GM19452 (cell line): ENCODE results near the gene IFIT3.
A peak's percentile ranks its signal among the peaks of the same experiment; 100 is the strongest.

Source experiments
- ATAC-seq: cut with Tn5 transposase; IDR thresholded peaks from one replicate; pipeline ENCODE4 v1.9.1; 2021; ENCODE audit not compliant: unreplicated experiment

IFIT3 gene

DNA sequence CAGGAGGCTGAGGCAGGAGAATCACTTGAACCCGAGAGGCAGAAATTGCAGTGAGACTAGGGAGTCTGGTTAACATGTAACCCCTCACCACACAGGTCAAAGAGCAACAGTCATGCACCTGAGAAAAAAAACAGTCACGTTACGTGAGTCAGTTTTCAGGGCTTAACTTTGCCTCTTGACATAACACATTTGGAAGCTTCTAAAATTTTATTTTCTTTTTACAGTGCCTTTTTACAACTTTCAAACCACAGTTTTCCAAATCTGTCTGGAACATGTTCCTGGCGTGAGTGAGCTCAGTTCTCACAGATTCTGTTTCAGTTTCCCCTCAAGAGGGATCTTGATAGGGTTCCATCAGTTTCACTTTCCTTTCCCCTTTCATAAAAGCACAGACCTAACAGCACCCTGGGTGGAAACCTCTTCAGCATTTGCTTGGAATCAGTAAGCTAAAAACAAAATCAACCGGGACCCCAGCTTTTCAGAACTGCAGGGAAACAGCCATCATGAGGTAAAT is 4.4 kb downstream of the IFIT3 start:
- peak; percentile 44 for ATAC-seq

GRCh38 chr10:89335226-89335625 is 7.4 kb downstream of the IFIT3 start:
- no peak for ATAC-seq

- no peak for ATAC-seq
Observed at GRCh38 chr10:89336241-89336640, 8.4 kb downstream of the IFIT3 start.

- no peak for ATAC-seq
Observed at GRCh38 chr10:89337484-89337883, 9.7 kb downstream of the IFIT3 start.

DNA sequence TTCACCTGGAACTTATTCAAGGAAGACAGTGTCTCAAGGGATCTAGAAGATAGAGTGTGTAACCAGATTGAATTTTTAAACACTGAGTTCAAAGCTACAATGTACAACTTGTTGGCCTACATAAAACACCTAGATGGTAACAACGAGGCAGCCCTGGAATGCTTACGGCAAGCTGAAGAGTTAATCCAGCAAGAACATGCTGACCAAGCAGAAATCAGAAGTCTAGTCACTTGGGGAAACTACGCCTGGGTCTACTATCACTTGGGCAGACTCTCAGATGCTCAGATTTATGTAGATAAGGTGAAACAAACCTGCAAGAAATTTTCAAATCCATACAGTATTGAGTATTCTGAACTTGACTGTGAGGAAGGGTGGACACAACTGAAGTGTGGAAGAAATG is 10.9 kb downstream of the IFIT3 start:
- ATAC-seq = no peak

GRCh38 chr10:89339875-89340274 is 12.1 kb downstream of the IFIT3 start:
- ATAC-seq = no peak

DNA sequence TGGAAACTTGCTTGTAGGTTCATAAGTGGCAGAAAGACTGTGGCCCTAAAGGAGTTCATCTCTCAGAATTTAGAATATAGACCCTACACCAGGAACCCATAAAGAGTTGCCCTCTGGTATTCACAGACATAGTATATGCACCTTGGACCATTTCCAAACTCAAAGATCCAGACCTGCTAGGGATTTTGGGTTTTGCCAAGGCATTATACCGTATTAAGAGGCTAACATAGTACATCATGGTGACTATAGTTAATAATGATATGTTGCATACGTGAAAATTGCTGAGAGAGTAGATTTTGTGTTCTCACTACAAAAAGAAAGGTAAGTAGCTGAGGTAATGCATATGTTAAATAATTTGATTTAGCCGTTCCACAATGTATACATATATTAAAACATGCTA is 13.9 kb downstream of the IFIT3 start:
- no peak for ATAC-seq

DNA sequence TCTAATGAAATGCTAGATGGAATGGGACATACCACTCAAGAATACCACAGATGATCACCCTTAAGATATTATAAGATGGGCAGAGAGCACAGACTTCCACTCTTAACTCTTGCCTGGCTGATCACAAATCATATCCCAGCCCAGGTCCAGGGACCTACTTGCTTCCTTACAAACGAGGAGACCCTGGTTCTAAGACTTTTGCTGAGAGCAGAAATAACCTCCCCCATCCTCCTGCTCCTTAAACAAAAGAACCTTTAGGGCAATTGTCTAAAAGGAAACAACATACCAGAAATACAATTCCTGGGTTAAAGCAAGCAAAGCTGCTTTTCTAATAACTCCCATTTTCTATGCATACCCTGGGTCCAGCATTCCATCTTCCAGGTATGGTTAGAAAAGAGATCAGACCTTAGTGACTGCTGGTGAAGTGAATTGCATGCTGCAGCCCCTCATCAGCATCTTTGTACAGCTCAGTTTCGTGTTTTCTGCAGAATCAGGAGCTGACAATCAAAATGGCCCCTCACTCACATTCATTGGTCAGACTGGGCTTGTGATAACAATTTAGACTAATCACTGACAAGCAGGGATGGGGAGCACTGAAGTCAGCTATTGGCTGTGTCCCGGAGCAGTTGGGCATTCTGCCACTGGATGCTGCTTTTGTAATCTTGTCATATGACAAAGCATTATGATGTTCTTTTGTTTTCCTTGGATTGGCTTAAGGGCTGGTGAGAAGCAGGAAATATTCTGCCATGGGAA is 14.6 kb downstream of the IFIT3 start:
- no peak for ATAC-seq

GRCh38 chr10:89343089-89343767 is 15.4 kb downstream of the IFIT3 start:
- no peak for ATAC-seq

DNA sequence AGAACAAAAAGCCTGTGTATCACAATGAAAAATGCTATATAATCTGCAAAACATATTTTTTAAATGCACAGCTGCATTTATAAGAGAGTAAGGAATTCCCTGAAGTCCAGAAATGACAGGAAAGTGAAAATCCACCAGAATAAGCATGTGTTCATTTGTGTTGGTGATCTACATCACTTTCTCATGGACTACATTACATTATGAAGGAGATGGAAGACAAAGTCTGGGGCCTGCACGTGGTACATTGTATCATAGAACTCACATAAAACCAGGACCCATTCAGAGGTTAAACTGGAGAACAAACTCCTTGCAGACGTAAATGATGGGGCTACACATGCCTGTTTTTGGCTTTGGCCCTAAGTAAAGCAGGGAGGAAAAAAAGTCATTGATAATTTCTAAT is 16.4 kb downstream of the IFIT3 start:
- no peak for ATAC-seq

DNA sequence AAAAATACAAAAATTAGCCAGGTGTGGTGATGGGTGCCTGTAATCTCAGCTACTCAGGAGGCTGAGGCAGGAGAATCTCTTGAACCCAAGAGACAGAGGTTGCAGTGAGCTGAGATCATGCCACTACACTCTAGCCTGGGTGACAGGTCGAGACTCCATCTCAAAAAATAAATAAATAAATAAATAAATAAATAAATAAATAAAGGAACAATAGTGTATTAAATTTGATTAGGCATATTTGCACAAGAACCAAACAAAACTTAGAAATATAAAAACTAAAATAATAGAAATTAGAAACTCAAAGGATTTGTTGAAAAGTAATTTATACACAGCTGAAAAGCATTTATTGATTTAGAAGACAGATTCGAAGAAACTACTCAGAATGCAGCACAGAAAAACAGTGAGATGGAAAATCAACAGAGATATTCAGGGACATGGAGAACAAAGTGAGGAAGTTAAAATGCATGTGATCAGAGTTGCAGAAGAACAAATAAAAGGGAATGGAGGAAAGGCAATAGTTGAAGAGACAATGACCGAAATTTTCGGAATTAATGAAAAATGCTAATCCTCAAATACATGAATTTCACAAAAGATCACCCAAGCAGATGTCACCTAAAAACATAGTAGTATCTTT is 17.7 kb downstream of the IFIT3 start:
- no peak for ATAC-seq

GRCh38 chr10:89346405-89347254 is 18.8 kb downstream of the IFIT3 start:
- ATAC-seq = no peak

- no peak for ATAC-seq
Observed at GRCh38 chr10:89347701-89348457, 20.1 kb downstream of the IFIT3 start.

GRCh38 chr10:89348481-89348880 is 20.7 kb downstream of the IFIT3 start:
- ATAC-seq = no peak

GRCh38 chr10:89348975-89349374 is 21.2 kb downstream of the IFIT3 start:
- ATAC-seq = no peak

GRCh38 chr10:89350631-89351315 is 23.0 kb downstream of the IFIT3 start:
- peak; percentile 49 for ATAC-seq

- peak; percentile 87 for ATAC-seq
Observed at GRCh38 chr10:89351412-89351779, 23.6 kb downstream of the IFIT3 start.

- peak; percentile 5 for ATAC-seq
Observed at GRCh38 chr10:89351780-89352597, 24.2 kb downstream of the IFIT3 start.

DNA sequence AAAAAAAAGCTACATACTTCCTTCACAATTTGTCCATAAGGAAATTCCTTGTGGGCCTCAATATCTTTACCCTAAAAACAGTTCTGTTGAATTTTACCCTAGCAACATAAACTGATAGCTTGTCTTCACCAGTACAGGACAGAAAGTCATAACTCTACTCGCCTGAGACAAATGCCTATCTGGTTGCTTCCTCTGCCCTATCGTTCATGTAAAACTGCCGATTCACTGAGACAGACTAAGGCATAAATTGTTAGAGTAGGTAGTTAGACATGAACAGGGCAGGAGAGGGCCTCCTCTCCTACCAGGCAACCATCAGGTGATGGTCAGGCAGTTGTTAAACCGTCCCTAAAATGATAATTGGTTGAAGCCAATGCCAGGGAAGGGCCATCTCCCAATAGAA is 25.0 kb downstream of the IFIT3 start:
- no peak for ATAC-seq
